Ovary (tissue), 3 donors: ENCODE data around the gene KEL.

Experiments
- EP300 ChIP-seq: sonication (generic); formaldehyde crosslinking; IDR thresholded peaks from one replicate; pipeline ENCODE4 v1.6.1; 2017; ENCODE audit warnings: antibody characterized with exemption
- POLR2A ChIP-seq: fragments of 450-650 bp; IDR thresholded peaks from one replicate; pipeline ENCODE4 v1.6.1; 2017; ENCODE audit warnings: antibody characterized with exemption, mild to moderate bottlenecking, moderate library complexity
- TF ChIP-seq, protein P1 (sequence below), 3 donors: fragments of 450-650 bp in 2 of 3; fragments of 200-600 bp in 1 of 3; IDR thresholded peaks; one replicate each; pipeline versions ENCODE4 v1.5.1 to v1.8.0; 2016 to 2022; ENCODE audit warnings: antibody characterized with exemption in 3 of 3, mild to moderate bottlenecking in 1 of 3
- donor health status: DM: no; HTN: no; CAD: no.

DNA sequence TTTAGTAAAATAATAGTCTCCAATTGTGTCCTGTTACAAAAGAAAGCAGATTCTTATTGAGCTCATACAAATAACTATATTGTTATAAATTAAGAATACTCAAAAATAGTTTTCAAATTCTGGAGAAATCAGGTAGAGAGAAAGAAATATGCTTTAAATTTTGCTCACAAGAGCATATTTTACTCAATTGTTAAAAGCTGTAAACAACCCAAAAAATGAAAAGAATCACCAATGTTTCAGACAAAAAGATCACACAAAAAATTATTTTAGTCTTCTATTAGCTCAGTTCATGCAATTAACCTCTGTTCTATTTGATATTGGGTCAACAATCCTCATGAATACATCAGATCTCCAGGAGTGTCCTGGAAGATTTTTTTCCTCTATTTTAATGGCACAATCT is 58.0 kb downstream of the KEL start:
- TF ChIP-seq EP300 (no peak), POLR2A (no peak)
- TF ChIP-seq, protein P1, sequence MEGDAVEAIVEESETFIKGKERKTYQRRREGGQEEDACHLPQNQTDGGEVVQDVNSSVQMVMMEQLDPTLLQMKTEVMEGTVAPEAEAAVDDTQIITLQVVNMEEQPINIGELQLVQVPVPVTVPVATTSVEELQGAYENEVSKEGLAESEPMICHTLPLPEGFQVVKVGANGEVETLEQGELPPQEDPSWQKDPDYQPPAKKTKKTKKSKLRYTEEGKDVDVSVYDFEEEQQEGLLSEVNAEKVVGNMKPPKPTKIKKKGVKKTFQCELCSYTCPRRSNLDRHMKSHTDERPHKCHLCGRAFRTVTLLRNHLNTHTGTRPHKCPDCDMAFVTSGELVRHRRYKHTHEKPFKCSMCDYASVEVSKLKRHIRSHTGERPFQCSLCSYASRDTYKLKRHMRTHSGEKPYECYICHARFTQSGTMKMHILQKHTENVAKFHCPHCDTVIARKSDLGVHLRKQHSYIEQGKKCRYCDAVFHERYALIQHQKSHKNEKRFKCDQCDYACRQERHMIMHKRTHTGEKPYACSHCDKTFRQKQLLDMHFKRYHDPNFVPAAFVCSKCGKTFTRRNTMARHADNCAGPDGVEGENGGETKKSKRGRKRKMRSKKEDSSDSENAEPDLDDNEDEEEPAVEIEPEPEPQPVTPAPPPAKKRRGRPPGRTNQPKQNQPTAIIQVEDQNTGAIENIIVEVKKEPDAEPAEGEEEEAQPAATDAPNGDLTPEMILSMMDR (IDR thresholded peaks at IDR 0.05), result no peak
